Ishikawa (cell line): ENCODE data around the gene CER1.

Source experiments
- CEBPB ChIP-seq: IDR thresholded peaks from 2 replicates; pipeline ENCODE4 v1.6.1; 2012
- CREB1 ChIP-seq: IDR thresholded peaks from 2 replicates; pipeline ENCODE4 v1.6.1; 2012; ENCODE audit warnings: low read depth
- EGR1 ChIP-seq: IDR thresholded peaks from 2 replicates; pipeline ENCODE4 v1.6.1; 2012
- EP300 ChIP-seq: IDR thresholded peaks from 2 replicates; pipeline ENCODE4 v1.6.1; 2012; ENCODE audit warnings: borderline replicate concordance
- FOXM1 ChIP-seq: IDR thresholded peaks from 2 replicates; pipeline ENCODE4 v1.6.1; 2012; ENCODE audit warnings: low read depth, borderline replicate concordance
- MAX ChIP-seq: IDR thresholded peaks from 2 replicates; pipeline ENCODE4 v1.6.1; 2012
- NFIC ChIP-seq: IDR thresholded peaks from 2 replicates; pipeline ENCODE4 v1.6.1; 2012
- RAD21 ChIP-seq: IDR thresholded peaks from 2 replicates; pipeline ENCODE4 v1.6.1; 2012; ENCODE audit warnings: low read depth
- REST ChIP-seq: IDR thresholded peaks from 2 replicates; pipeline ENCODE4 v1.6.1; 2012; ENCODE audit warnings: low read depth, mild to moderate bottlenecking
- TAF1 ChIP-seq: IDR thresholded peaks from 2 replicates; pipeline ENCODE4 v1.6.1; 2012; ENCODE audit warnings: low read depth, mild to moderate bottlenecking
- TCF12 ChIP-seq: IDR thresholded peaks from 2 replicates; pipeline ENCODE4 v1.6.1; 2012; ENCODE audit warnings: low read depth
- TEAD4 ChIP-seq: IDR thresholded peaks from 2 replicates; pipeline ENCODE4 v1.6.1; 2012
- USF1 ChIP-seq: IDR thresholded peaks from 2 replicates; pipeline ENCODE4 v1.6.1; 2012
- YY1 ChIP-seq: IDR thresholded peaks from 2 replicates; pipeline ENCODE4 v1.6.1; 2012; ENCODE audit warnings: low read depth
- ZBTB7A ChIP-seq: IDR thresholded peaks from 2 replicates; pipeline ENCODE4 v1.6.1; 2012; ENCODE audit warnings: low read depth

The CER1 gene

GRCh38 chr9:14713187-14713767 is 9.3 kb downstream of the CER1 start:
- TF ChIP-seq ZBTB7A (no peak), TEAD4 (no peak), CEBPB (no peak), MAX (no peak), EGR1 (no peak), TCF12 (no peak)

GRCh38 chr9:14710804-14711203 is 11.7 kb downstream of the CER1 start:
- TF ChIP-seq RAD21 (no peak), TCF12 (no peak), FOXM1 (no peak), EP300 (no peak), TAF1 (no peak), NFIC (no peak), EGR1 (no peak), MAX (no peak), TEAD4 (no peak), CREB1 (no peak), YY1 (no peak), CEBPB (no peak)

- TF ChIP-seq ZBTB7A = no peak
- TF ChIP-seq FOXM1 = no peak
- TF ChIP-seq NFIC = no peak
- TF ChIP-seq TAF1 = no peak
Observed at GRCh38 chr9:14706530-14707140, 15.9 kb downstream of the CER1 start.

- no peak for TF ChIP-seq TAF1
Observed at GRCh38 chr9:14705079-14705478, 17.5 kb downstream of the CER1 start.

GRCh38 chr9:14704281-14704680 is 18.3 kb downstream of the CER1 start:
- no peak for TF ChIP-seq CEBPB
- no peak for TF ChIP-seq NFIC
- TF ChIP-seq CREB1 = no peak
- no peak for TF ChIP-seq RAD21
- no peak for TF ChIP-seq FOXM1
- TF ChIP-seq TEAD4 = no peak
- no peak for TF ChIP-seq EP300
- TF ChIP-seq ZBTB7A = no peak
- no peak for TF ChIP-seq REST
- no peak for TF ChIP-seq MAX
- no peak for TF ChIP-seq EGR1
- TF ChIP-seq TCF12 = no peak
- TF ChIP-seq USF1 = no peak
- no peak for TF ChIP-seq TAF1
- TF ChIP-seq YY1 = no peak

- TF ChIP-seq EP300 = no peak
- no peak for TF ChIP-seq REST
- no peak for TF ChIP-seq CREB1
- TF ChIP-seq TCF12 = no peak
- no peak for TF ChIP-seq EGR1
- no peak for TF ChIP-seq TAF1
- TF ChIP-seq YY1 = no peak
- no peak for TF ChIP-seq MAX
- TF ChIP-seq NFIC = no peak
- no peak for TF ChIP-seq TEAD4
- no peak for TF ChIP-seq ZBTB7A
- no peak for TF ChIP-seq CEBPB
- TF ChIP-seq RAD21 = no peak
- no peak for TF ChIP-seq FOXM1
- no peak for TF ChIP-seq USF1
Observed at GRCh38 chr9:14702200-14702720, 20.3 kb downstream of the CER1 start.
